Mesenchymal stem cell (in vitro differentiated cells and primary cell): ENCODE results near the gene PASD1.
"Not testable (repeated sequence)": the region's sequence is repeated elsewhere in the genome, so short reads cannot be mapped to it uniquely, and the experiment has no call there.

Source experiments
- DNase-seq: peaks from one replicate; pipeline ENCODE4 v3.0.0-alpha.2; 2013
- H2AFZ ChIP-seq: one replicate; pipeline ENCODE4 v1.6.1; 2013; ENCODE audit warnings: low read depth, mild to moderate bottlenecking, control low read depth, inconsistent platforms, low read length, moderate library complexity
- H2AK5ac ChIP-seq: 2 replicates; pipeline ENCODE4 v1.6.1; 2013; ENCODE audit warnings: low read length, moderate library complexity, mild to moderate bottlenecking, inconsistent platforms; ENCODE audit not compliant: severe bottlenecking
- H2BK120ac ChIP-seq: one replicate; pipeline ENCODE4 v1.6.1; 2013; ENCODE audit warnings: low read depth, mild to moderate bottlenecking, inconsistent platforms, low read length, moderate library complexity
- H2BK12ac ChIP-seq, 2 experiments: one replicate each; pipeline ENCODE4 v1.6.1; 2013; ENCODE audit warnings: inconsistent platforms in 2 of 2, low read length in 2 of 2, mild to moderate bottlenecking in 2 of 2, moderate library complexity in 2 of 2, control low read depth in 1 of 2
- H2BK15ac ChIP-seq: one replicate; pipeline ENCODE4 v1.6.1; 2013; ENCODE audit warnings: mild to moderate bottlenecking, low read depth, inconsistent platforms; ENCODE audit not compliant: poor library complexity, severe bottlenecking
- H2BK5ac ChIP-seq: 2 replicates; pipeline ENCODE4 v1.6.1; 2013; ENCODE audit warnings: low read depth, mild to moderate bottlenecking, low read length, control low read depth, inconsistent platforms; ENCODE audit not compliant: poor library complexity, severe bottlenecking
- H3K14ac ChIP-seq, 2 experiments: one replicate each; pipeline ENCODE4 v1.6.1; 2013; ENCODE audit warnings: inconsistent platforms in 2 of 2, low read length in 2 of 2, control low read depth in 1 of 2, mild to moderate bottlenecking in 1 of 2, moderate library complexity in 1 of 2
- H3K18ac ChIP-seq, 2 experiments: one replicate each; pipeline ENCODE4 v1.6.1; 2013; ENCODE audit warnings: inconsistent platforms in 2 of 2, low read length in 2 of 2, control low read depth in 1 of 2, low read depth in 1 of 2, mild to moderate bottlenecking in 1 of 2
- H3K23ac ChIP-seq, 2 experiments: one replicate each; pipeline ENCODE4 v1.6.1; 2013; ENCODE audit warnings: inconsistent platforms in 2 of 2, low read length in 2 of 2, mild to moderate bottlenecking in 2 of 2, moderate library complexity in 2 of 2, control low read depth in 1 of 2
- H3K27ac ChIP-seq: 2 replicates; pipeline ENCODE4 v1.5.1; 2013; ENCODE audit warnings: mild to moderate bottlenecking, moderate library complexity, low read length, control low read depth, inconsistent platforms; ENCODE audit not compliant: poor library complexity, severe bottlenecking
- H3K27me3 ChIP-seq, 2 experiments: 2 replicates each; pipeline versions ENCODE4 v1.6.1 to v1.7.0; 2013; ENCODE audit warnings: low read length in 2 of 2, mild to moderate bottlenecking in 2 of 2, moderate library complexity in 2 of 2, control low read depth in 1 of 2, inconsistent platforms in 1 of 2; ENCODE audit not compliant: control insufficient read depth in 1 of 2, insufficient read depth in 1 of 2
- H3K36me3 ChIP-seq, 2 experiments: 2 replicates each; pipeline versions ENCODE4 v1.6.1 to v1.7.0; 2013; ENCODE audit warnings: low read length in 2 of 2, control low read depth in 1 of 2, inconsistent platforms in 1 of 2, low read depth in 1 of 2, mild to moderate bottlenecking in 1 of 2; ENCODE audit not compliant: insufficient read depth in 2 of 2, control insufficient read depth in 1 of 2
- H3K4ac ChIP-seq, 2 experiments: one replicate each; pipeline ENCODE4 v1.6.1; 2013; ENCODE audit warnings: inconsistent platforms in 2 of 2, low read length in 2 of 2, mild to moderate bottlenecking in 2 of 2, moderate library complexity in 2 of 2, control low read depth in 1 of 2, low read depth in 1 of 2
- H3K4me1 ChIP-seq: 2 replicates; pipeline ENCODE4 v1.6.1; 2013; ENCODE audit warnings: low read depth, low read length, control low read depth; ENCODE audit not compliant: control insufficient read depth, insufficient read depth
- H3K4me2 ChIP-seq: 2 replicates; pipeline ENCODE4 v1.6.1; 2013; ENCODE audit warnings: low read length, mild to moderate bottlenecking, inconsistent platforms; ENCODE audit not compliant: poor library complexity, severe bottlenecking
- H3K4me3 ChIP-seq, 2 experiments: 2 replicates each; pipeline versions ENCODE4 v1.5.1 to v1.7.0; 2013; ENCODE audit warnings: low read length in 2 of 2, mild to moderate bottlenecking in 2 of 2, control low read depth in 1 of 2, low read depth in 1 of 2; ENCODE audit not compliant: insufficient read depth in 1 of 2
- H3K79me1 ChIP-seq: replicated peaks from 2 replicates; pipeline ENCODE4 v1.6.1; 2013; ENCODE audit warnings: mild to moderate bottlenecking, control low read depth, low read length, inconsistent platforms; ENCODE audit not compliant: poor library complexity, severe bottlenecking
- H3K9ac ChIP-seq: 2 replicates; pipeline ENCODE4 v1.7.0; 2013; ENCODE audit warnings: mild to moderate bottlenecking, low read length, moderate library complexity
- H3K9me3 ChIP-seq: 2 replicates; pipeline ENCODE4 v1.7.0; 2013; ENCODE audit warnings: mild to moderate bottlenecking, low read length; ENCODE audit not compliant: control insufficient read depth
- H4K8ac ChIP-seq: one replicate; pipeline ENCODE4 v1.6.1; 2013; ENCODE audit warnings: inconsistent platforms, mild to moderate bottlenecking, low read length, moderate library complexity
- H4K91ac ChIP-seq: one replicate; pipeline ENCODE4 v1.6.1; 2013; ENCODE audit warnings: mild to moderate bottlenecking, low read length, inconsistent platforms
- whole genome bisulfite sequencing: methylation state at CpG from one replicate; pipeline ENCODE4 v1.1.7; 2013; ENCODE audit warnings: mixed read lengths; 5-methylcytosine and 5-hydroxymethylcytosine counted together

Gene PASD1

GRCh38 chrX:151555301-151555700, 8.2 kb upstream of the PASD1 start:
- not testable (repeated sequence) for H2BK12ac ChIP-seq, H3K27me3 ChIP-seq, H3K36me3 ChIP-seq, H3K27ac ChIP-seq, DNase-seq, H3K9me3 ChIP-seq, H3K79me1 ChIP-seq, H3K4ac ChIP-seq, H3K4me3 ChIP-seq, H2BK5ac ChIP-seq, H3K18ac ChIP-seq, H4K8ac ChIP-seq, H2AFZ ChIP-seq, H3K9ac ChIP-seq, H2AK5ac ChIP-seq, H3K14ac ChIP-seq, H3K4me2 ChIP-seq, H4K91ac ChIP-seq, H3K4me1 ChIP-seq, H2BK120ac ChIP-seq, H3K23ac ChIP-seq, H2BK15ac ChIP-seq
- 93% methylated on average over 3 of the region's 25 CpGs for WGBS

- not testable (repeated sequence) for H3K4me3 ChIP-seq, H3K18ac ChIP-seq, H4K91ac ChIP-seq, H3K9ac ChIP-seq, H4K8ac ChIP-seq, H2BK120ac ChIP-seq, H3K23ac ChIP-seq, H3K4ac ChIP-seq, DNase-seq, H3K36me3 ChIP-seq, H2AFZ ChIP-seq, H3K14ac ChIP-seq, H3K27ac ChIP-seq, H2AK5ac ChIP-seq, H2BK5ac ChIP-seq, H2BK15ac ChIP-seq, H3K9me3 ChIP-seq, H3K4me2 ChIP-seq, H2BK12ac ChIP-seq, H3K27me3 ChIP-seq, H3K79me1 ChIP-seq, H3K4me1 ChIP-seq
- WGBS = 100% methylated on average over 3 of the region's 21 CpGs
Observed at GRCh38 chrX:151562485-151562884, 990 bp upstream of the PASD1 start.

DNA sequence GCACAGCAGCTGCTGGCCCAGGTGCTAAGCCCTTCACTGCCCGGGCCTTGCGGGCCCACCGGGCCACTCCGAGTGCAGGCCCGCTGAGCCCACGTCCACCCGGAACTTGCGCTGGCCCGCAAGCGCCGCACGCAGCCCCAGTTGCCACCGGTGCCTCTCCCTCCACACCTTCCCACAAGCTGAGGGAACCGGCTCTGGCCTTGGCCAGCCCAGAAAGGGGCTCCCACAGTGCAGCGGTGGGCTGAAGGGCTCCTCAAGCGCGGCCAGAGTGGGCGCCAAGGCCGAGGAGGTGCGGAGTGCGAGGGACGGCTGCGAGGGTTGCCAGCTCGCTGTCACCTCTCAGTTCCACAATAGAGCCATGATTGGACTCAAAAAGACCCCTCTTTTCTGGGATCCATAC, 472 bp upstream of the PASD1 start:
- WGBS = 100% methylated on average over 2 of the region's 24 CpGs
- H2BK15ac ChIP-seq, H3K9ac ChIP-seq, H2AFZ ChIP-seq, H3K27me3 ChIP-seq, H3K4me2 ChIP-seq, H3K4me1 ChIP-seq, H4K91ac ChIP-seq, H3K14ac ChIP-seq, H2BK12ac ChIP-seq, H2BK5ac ChIP-seq, H3K79me1 ChIP-seq, H3K4me3 ChIP-seq, H3K27ac ChIP-seq, DNase-seq, H2AK5ac ChIP-seq, H3K23ac ChIP-seq, H3K36me3 ChIP-seq, H4K8ac ChIP-seq, H2BK120ac ChIP-seq, H3K18ac ChIP-seq, H3K9me3 ChIP-seq, H3K4ac ChIP-seq: not testable (repeated sequence)

DNA sequence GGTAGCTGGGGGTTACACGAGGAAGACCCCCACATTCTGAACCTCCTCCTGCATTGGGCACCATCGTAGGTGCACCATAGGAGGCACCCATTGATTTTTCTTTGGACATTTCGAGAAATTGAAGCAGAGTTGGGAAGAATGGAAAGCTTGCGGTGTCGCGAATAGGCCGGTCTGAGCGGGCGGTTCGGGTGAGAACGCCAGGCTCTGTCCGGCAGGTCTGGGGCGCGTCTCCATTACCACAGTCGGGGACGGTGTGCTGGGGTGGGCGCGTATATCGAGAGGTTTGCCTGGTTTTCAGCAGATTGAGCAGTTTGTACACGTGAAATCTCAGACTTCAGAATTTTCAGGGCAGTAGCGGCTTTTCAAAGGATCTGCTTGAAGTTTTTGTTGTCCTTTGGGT, 560 bp downstream of the PASD1 start:
- Histone ChIP-seq H2BK5ac (no peak overlapping the region), H3K27me3 (peaks cover 0 to 8% of the 10 kb centered on the region in 2 experiments), H4K91ac (no peak overlapping the region), H2BK120ac (no peak overlapping the region), H2AFZ (no peak overlapping the region), H3K36me3 (no peaks in the 10 kb centered on the region), H2BK15ac (no peak overlapping the region), H3K9ac (no peak overlapping the region), H3K79me1 (no peaks in the 10 kb centered on the region), H2AK5ac (no peak overlapping the region), H3K27ac (no peak overlapping the region), H3K4ac (no peak overlapping the region), H2BK12ac (no peak overlapping the region), H3K4me2 (no peak overlapping the region), H3K4me1 (no peaks in the 10 kb centered on the region), H4K8ac (no peak overlapping the region), H3K9me3 (no peaks in the 10 kb centered on the region), H3K23ac (no peak overlapping the region), H3K18ac (no peak overlapping the region), H3K4me3 (no peak overlapping the region), H3K14ac (no peak overlapping the region)
- DNase-seq = no peak
- WGBS = 96% methylated on average over 20 of the region's 21 CpGs
